ENCODE measurements around the gene DECR2. TPM values are rescaled to one million over a fixed set of nuclear protein-coding genes. Genes with fewer than 3 reads are reported as not detected.

DECR2 gene
- total and polyA plus RNA-seq, 7 donors = 15.0 to 39.1 (median 21.6) TPM

DNA sequence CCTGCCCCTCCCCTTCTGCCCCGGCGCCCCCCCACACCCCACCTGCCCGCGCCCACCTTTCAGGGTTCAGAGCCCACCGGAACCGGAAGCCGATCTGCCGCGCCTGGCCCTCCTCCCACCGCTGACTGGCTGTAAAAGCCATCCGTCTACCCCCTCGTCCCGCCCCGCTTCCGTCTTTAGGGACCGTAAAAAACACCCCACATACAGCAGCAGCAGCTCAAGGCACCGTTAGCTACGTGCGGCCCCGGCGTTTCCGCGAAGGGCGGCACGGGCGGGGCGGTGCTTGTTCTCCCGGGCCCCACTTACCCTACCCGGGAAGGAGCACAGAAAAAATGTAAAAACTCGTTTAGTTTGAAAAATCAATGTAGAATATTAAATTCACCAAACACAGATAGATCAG lies 31.2 kb upstream of the DECR2 start, which contains the start of gene MRPL28:
MRPL28 (minus strand) TSS at position 96 of the 400 bp plus-strand sequence. CDS start 320 bp downstream, outside the sequence.
- Histone ChIP-seq H3K9me3 (no peaks in the 10 kb centered on the region), H3K27ac (peak within 1 kb of the TSS; percentile 76 to 79 (median 76)), H3K4me1 (peaks cover 3 to 20% (median 18%) of the 10 kb centered on the region in 4 donors), H3K27me3 (no peaks in the 10 kb centered on the region), H3K36me3 (peaks cover 14 to 69% (median 35%) of the 10 kb centered on the region in 4 donors), H3K4me3 (peak within 1 kb of the TSS; percentile 44 to 59 (median 55))
- intact Hi-C loops (cut with DNase I) = loop anchor here (5.0 kb wide), 1 partner anchor 48 kb away; no protein-coding TSS in a partner anchor
- peak; percentile 14 to 79 (median 53) for TF ChIP-seq POLR2AphosphoS5 (IDR thresholded peaks at IDR 0.05)
- TF ChIP-seq, protein P1, sequence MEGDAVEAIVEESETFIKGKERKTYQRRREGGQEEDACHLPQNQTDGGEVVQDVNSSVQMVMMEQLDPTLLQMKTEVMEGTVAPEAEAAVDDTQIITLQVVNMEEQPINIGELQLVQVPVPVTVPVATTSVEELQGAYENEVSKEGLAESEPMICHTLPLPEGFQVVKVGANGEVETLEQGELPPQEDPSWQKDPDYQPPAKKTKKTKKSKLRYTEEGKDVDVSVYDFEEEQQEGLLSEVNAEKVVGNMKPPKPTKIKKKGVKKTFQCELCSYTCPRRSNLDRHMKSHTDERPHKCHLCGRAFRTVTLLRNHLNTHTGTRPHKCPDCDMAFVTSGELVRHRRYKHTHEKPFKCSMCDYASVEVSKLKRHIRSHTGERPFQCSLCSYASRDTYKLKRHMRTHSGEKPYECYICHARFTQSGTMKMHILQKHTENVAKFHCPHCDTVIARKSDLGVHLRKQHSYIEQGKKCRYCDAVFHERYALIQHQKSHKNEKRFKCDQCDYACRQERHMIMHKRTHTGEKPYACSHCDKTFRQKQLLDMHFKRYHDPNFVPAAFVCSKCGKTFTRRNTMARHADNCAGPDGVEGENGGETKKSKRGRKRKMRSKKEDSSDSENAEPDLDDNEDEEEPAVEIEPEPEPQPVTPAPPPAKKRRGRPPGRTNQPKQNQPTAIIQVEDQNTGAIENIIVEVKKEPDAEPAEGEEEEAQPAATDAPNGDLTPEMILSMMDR (IDR thresholded peaks at IDR 0.05) = no peak
- WGBS, 2 donors = 1% methylated on average over 30 of the region's 30 CpGs
- peak; percentile 98 for DNase-seq

- peaks cover 14 to 74% (median 39%) of the 10 kb centered on the region in 4 donors for H3K36me3 ChIP-seq
- H3K27ac ChIP-seq = peak overlapping the region; percentile 76 to 79 (median 76)
- H3K4me3 ChIP-seq = peak overlapping the region in 3 of 4 donors; percentile 53 to 59 (median 57)
- peaks cover 3 to 20% (median 18%) of the 10 kb centered on the region in 4 donors for H3K4me1 ChIP-seq
- intact Hi-C loops (cut with DNase I) = loop anchor here (5.0 kb wide), 1 partner anchor 49 kb away; no protein-coding TSS in a partner anchor
- 53 to 66% methylated on average over 10 of the region's 10 CpGs for WGBS, 2 donors
- no peaks in the 10 kb centered on the region for H3K9me3 ChIP-seq
- no peaks in the 10 kb centered on the region for H3K27me3 ChIP-seq
- TF ChIP-seq, protein P1 (IDR thresholded peaks at IDR 0.05) = no peak
- TF ChIP-seq POLR2AphosphoS5 (IDR thresholded peaks at IDR 0.05) (no peak), EP300 (IDR thresholded peaks at IDR 0.05) (no peak), POLR2A (IDR thresholded peaks at IDR 0.05) (no peak)
- DNase-seq = peak; percentile 70
These were observed 30.6 kb upstream of the DECR2 start for GRCh38 chr16:370979-371514.

DNA sequence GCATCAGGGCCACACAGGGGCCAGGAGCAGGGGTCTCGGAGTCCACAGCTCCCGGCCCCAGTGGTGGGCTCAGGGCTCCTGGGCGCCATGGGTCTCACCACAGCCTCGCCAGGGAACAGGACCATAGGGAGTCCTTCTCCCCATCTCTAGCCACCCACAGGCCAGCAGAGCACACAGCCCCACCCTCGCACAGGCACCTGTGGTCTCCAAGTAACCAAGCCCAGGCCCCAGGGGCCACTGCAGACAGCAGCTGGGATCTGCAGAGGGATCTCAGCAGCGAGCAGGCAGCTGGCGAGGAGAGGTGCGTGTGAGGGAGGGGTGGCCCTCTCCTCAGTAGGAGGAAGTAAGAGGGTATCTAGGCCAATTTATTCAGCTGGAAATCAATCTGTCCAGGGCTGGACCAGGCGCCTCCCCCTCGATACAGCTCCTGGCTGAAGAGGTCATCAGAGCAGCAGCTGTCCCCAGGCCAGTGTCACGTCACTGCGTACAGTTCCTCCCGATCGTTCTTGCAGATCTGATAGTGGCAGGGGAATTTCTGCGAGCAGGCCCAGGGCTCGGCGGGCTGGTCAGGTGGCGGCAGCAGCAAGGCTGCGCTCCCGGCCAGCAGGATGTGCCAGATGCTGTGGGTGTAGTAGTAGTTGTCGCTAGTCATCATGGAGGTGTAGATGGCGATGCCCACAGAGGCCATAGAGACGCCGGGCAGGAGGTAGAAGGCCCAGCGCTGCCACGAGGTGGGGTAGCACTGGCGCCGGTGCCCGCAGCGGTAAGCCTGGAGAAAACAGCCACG lies 30.0 kb upstream of the DECR2 start:
- DNase-seq = peak; percentile 66
- no peak for TF ChIP-seq EP300 (IDR thresholded peaks at IDR 0.05)
- no peak for TF ChIP-seq POLR2AphosphoS5 (IDR thresholded peaks at IDR 0.05)
- Histone ChIP-seq H3K36me3 (peaks cover 12 to 76% (median 44%) of the 10 kb centered on the region in 4 donors), H3K9me3 (no peaks in the 10 kb centered on the region), H3K27ac (peak overlapping the region in 3 of 4 donors; percentile 76 to 77 (median 76)), H3K4me3 (no peak overlapping the region), H3K27me3 (no peaks in the 10 kb centered on the region), H3K4me1 (peaks cover 3 to 20% (median 18%) of the 10 kb centered on the region in 4 donors)
- intact Hi-C loops (cut with DNase I) = loop anchor here (5.0 kb wide), 1 partner anchor 49 kb away; no protein-coding TSS in a partner anchor
- WGBS, 2 donors = 89 to 92% methylated on average over 31 of the region's 31 CpGs

DNA sequence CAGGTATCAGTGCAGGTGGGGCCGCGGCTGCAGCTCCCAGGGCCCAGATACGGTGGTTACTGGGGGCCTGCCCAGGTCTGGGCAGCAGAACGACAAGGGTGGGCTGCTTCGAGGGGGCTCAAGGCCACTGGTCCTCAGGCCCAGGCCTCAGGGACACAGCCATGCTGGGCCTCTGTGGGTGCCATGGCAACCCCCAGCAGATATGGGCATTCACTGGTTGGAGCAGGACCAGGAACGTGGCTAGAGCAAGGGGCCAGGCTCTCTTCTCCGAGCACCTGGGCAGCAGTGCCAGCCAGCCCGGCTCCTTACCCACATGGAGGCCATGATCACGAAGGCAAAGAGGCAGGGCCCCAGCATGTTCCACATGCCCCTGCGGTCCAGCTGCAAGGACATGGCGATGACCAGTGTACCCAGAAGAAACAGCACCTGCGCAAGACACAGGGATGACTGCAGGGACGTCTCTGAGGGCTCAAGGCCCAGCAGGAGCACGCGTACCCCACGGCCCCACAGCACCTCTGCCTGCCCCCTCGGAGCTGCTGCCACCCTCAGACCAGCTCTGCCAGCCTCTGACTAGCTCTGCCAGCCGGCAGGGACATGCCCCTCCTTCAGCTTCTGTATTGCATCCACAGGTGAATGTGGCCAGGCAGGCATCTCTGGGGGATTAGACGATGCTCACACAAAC lies 29.2 kb upstream of the DECR2 start:
- 94% methylated on average over 19 of the region's 19 CpGs for WGBS, 2 donors
- Histone ChIP-seq H3K36me3 (peaks cover 10 to 76% (median 44%) of the 10 kb centered on the region in 4 donors), H3K27ac (no peak overlapping the region), H3K4me1 (peaks cover 3 to 20% (median 18%) of the 10 kb centered on the region in 4 donors), H3K4me3 (no peak overlapping the region), H3K9me3 (no peaks in the 10 kb centered on the region), H3K27me3 (no peaks in the 10 kb centered on the region)
- intact Hi-C loops (cut with DNase I) = loop anchor here (5.0 kb wide), 1 partner anchor 50 kb away; no protein-coding TSS in a partner anchor
- TF ChIP-seq, protein P1 (IDR thresholded peaks at IDR 0.05) = no peak
- TF ChIP-seq EP300 (IDR thresholded peaks at IDR 0.05) = no peak
- no peak for TF ChIP-seq POLR2A (IDR thresholded peaks at IDR 0.05)
- TF ChIP-seq POLR2AphosphoS5 (IDR thresholded peaks at IDR 0.05) = no peak
- DNase-seq = no peak

Measured in sigmoid colon (tissue), 7 donors.